Type B pancreatic cell (in vitro differentiated cells): Measurements from ENCODE around the gene CD36. TPM values are rescaled to one million over a fixed set of nuclear protein-coding genes. Genes with fewer than 3 reads are reported as not detected.

ENCODE experiments used
- DNase-seq: peaks from one replicate; pipeline ENCODE4 v3.0.0; 2021; ENCODE audit warnings: mixed read lengths; ENCODE audit not compliant: unreplicated experiment; ENCODE audit errors: extremely low spot score
- H3K27ac Mint-ChIP-seq: 2 replicates; pipeline ENCODE4 v1.8.0; 2021; ENCODE audit warnings: mild to moderate bottlenecking, mixed read lengths
- H3K27me3 Mint-ChIP-seq: 2 replicates; pipeline ENCODE4 v1.8.0; 2021; ENCODE audit warnings: mixed read lengths
- H3K36me3 Mint-ChIP-seq: 2 replicates; pipeline ENCODE4 v1.8.0; 2021; ENCODE audit warnings: mixed read lengths
- H3K4me1 Mint-ChIP-seq: one replicate; pipeline ENCODE4 v1.8.0; 2021; ENCODE audit warnings: mixed read lengths; ENCODE audit not compliant: unreplicated experiment
- H3K4me3 Mint-ChIP-seq: 2 replicates; pipeline ENCODE4 v1.8.0; 2021; ENCODE audit warnings: mild to moderate bottlenecking, mixed read lengths
- H3K9me3 Mint-ChIP-seq: 2 replicates; pipeline ENCODE4 v1.8.0; 2021; ENCODE audit warnings: mixed read lengths
- total RNA-seq: library from RNA; stranded (reverse); gene quantifications from 2 replicates; pipeline ENCODE4 v1.2.1, GENCODE V29; 2021; ENCODE audit warnings: low replicate concordance
- TF ChIP-seq, protein P1 (sequence below): fragments of 200-600 bp; sonication (generic); conservative IDR thresholded peaks from 2 replicates; pipeline ENCODE4 v1.5.0; 2021; ENCODE audit warnings: antibody characterized with exemption, mild to moderate bottlenecking

Gene CD36
- total RNA-seq, 1 donor from 2014 or later, result 6.7 TPM

- DNase-seq, result no peak
- Mint-ChIP-seq H3K27me3 (peaks cover 4% of the 10 kb centered on the region), H3K9me3 (no peaks in the 10 kb centered on the region), H3K4me3 (no peak overlapping the region), H3K36me3 (no peaks in the 10 kb centered on the region), H3K4me1 (peaks cover 11% of the 10 kb centered on the region), H3K27ac (no peak overlapping the region)
- TF ChIP-seq, protein P1, sequence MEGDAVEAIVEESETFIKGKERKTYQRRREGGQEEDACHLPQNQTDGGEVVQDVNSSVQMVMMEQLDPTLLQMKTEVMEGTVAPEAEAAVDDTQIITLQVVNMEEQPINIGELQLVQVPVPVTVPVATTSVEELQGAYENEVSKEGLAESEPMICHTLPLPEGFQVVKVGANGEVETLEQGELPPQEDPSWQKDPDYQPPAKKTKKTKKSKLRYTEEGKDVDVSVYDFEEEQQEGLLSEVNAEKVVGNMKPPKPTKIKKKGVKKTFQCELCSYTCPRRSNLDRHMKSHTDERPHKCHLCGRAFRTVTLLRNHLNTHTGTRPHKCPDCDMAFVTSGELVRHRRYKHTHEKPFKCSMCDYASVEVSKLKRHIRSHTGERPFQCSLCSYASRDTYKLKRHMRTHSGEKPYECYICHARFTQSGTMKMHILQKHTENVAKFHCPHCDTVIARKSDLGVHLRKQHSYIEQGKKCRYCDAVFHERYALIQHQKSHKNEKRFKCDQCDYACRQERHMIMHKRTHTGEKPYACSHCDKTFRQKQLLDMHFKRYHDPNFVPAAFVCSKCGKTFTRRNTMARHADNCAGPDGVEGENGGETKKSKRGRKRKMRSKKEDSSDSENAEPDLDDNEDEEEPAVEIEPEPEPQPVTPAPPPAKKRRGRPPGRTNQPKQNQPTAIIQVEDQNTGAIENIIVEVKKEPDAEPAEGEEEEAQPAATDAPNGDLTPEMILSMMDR, result no peak
These were observed 61.3 kb downstream of the CD36 start for GRCh38 chr7:80699721-80700256.

DNA sequence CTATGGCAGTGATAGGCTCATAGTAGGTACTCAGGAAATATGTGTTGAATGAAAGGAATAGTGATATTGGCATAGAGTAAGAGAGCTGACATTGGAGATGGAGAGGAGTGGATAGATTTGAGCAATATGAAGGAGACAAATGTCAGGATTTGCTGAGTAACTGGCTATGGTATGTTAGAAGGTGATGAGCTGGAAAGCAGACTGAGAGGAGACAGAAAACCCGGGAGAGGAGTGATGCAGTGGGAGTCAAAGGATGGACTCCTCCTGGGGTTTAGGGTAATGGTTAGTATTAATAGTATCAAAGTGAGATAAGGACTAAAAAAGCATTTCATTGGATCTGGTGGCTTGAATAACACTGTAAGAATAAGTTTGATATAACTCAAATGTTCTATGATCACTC lies 64.8 kb downstream of the CD36 start:
- H3K27me3 Mint-ChIP-seq, result peaks cover 4% of the 10 kb centered on the region
- no peaks in the 10 kb centered on the region for H3K36me3 Mint-ChIP-seq
- no peak overlapping the region for H3K4me3 Mint-ChIP-seq
- H3K27ac Mint-ChIP-seq, result no peak overlapping the region
- H3K9me3 Mint-ChIP-seq, result no peaks in the 10 kb centered on the region
- TF ChIP-seq, protein P1, result no peak
- no peak for DNase-seq
- peaks cover 19% of the 10 kb centered on the region for H3K4me1 Mint-ChIP-seq

- Mint-ChIP-seq H3K36me3 (no peaks in the 10 kb centered on the region), H3K4me3 (no peak overlapping the region), H3K9me3 (no peaks in the 10 kb centered on the region), H3K27ac (no peak overlapping the region), H3K27me3 (peaks cover 4% of the 10 kb centered on the region), H3K4me1 (peaks cover 9% of the 10 kb centered on the region)
- TF ChIP-seq, protein P1, result no peak
- no peak for DNase-seq
These were observed 66.8 kb downstream of the CD36 start for GRCh38 chr7:80705130-80705781.

GRCh38 chr7:80707318-80707717 lies 68.9 kb downstream of the CD36 start:
- peaks cover under 1% of the 10 kb centered on the region for H3K27me3 Mint-ChIP-seq
- no peak for DNase-seq
- TF ChIP-seq, protein P1, result no peak
- no peaks in the 10 kb centered on the region for H3K36me3 Mint-ChIP-seq
- no peak overlapping the region for H3K4me3 Mint-ChIP-seq
- H3K9me3 Mint-ChIP-seq, result no peaks in the 10 kb centered on the region
- H3K4me1 Mint-ChIP-seq, result peaks cover 9% of the 10 kb centered on the region
- no peak overlapping the region for H3K27ac Mint-ChIP-seq

- H3K4me1 Mint-ChIP-seq, result peaks cover 9% of the 10 kb centered on the region
These were observed 69.7 kb downstream of the CD36 start for GRCh38 chr7:80708123-80708522.

More at GRCh38 chr7:80708123-80708522, 69.7 kb downstream of the CD36 start:
- TF ChIP-seq, protein P1, result no peak
- Mint-ChIP-seq H3K4me3 (no peak overlapping the region), H3K9me3 (no peaks in the 10 kb centered on the region), H3K36me3 (no peaks in the 10 kb centered on the region), H3K27ac (no peak overlapping the region), H3K27me3 (no peaks in the 10 kb centered on the region)
- DNase-seq, result no peak
